ENCODE data around the gene NHP2. TPM values are rescaled to one million over a fixed set of nuclear protein-coding genes. Genes with fewer than 3 reads are reported as not detected.

The NHP2 gene
- total and polyA plus RNA-seq, 10 of the 15 experiments (the other 5 are each of a cell fraction or from before 2014, with no cell fraction given), result 39.2 to 513 (median 198) TPM

GRCh38 chr5:178201221-178201926, 47.7 kb upstream of the NHP2 start (continued):
- TF ChIP-seq ZNF592 (IDR thresholded peaks at IDR 0.05) (no peak), NFXL1 (IDR thresholded peaks at IDR 0.05; ENCODE audit: borderline replicate concordance) (no peak), MTA3 (IDR thresholded peaks at IDR 0.05; ENCODE audit: borderline replicate concordance, low read length) (no peak), TCF3 (IDR thresholded peaks at IDR 0.05; ENCODE audit: borderline replicate concordance, insufficient read depth, low read depth, low read length) (no peak), BCL3 (IDR thresholded peaks at IDR 0.05; ENCODE audit: borderline replicate concordance, insufficient read depth, low read depth, low read length, poor library complexity, severe bottlenecking) (no peak)
